Spinal cord (tissue), 10 donors: ENCODE measurements around the gene TMEM184B. TPM values are rescaled to one million over a fixed set of nuclear protein-coding genes. Genes with fewer than 3 reads are reported as not detected.
A peak's percentile ranks its signal among the peaks of the same experiment; 100 is the strongest.
"Not testable (repeated sequence)": the region's sequence is repeated elsewhere in the genome, so short reads cannot be mapped to it uniquely, and the experiment has no call there.

Experiments
- DNase-seq, 6 donors: peaks; one replicate each; pipeline versions ENCODE4 v3.0.0 to v3.0.0-alpha.2; 2013 to 2015; ENCODE audit warnings: low spot score in 6 of 6, low read depth in 4 of 6
- H3K27ac ChIP-seq: one replicate; pipeline ENCODE4 v1.5.1; 2013; ENCODE audit warnings: low read depth, low read length, control low read depth
- H3K27me3 ChIP-seq: one replicate; pipeline ENCODE4 v1.6.1; 2013; ENCODE audit warnings: low read length; ENCODE audit not compliant: control insufficient read depth, insufficient read depth
- H3K36me3 ChIP-seq: one replicate; pipeline ENCODE4 v1.6.1; 2013; ENCODE audit warnings: low read length; ENCODE audit not compliant: control insufficient read depth, insufficient read depth
- H3K4me1 ChIP-seq: one replicate; pipeline ENCODE4 v1.6.1; 2013; ENCODE audit warnings: low read length; ENCODE audit not compliant: control insufficient read depth, insufficient read depth
- H3K4me3 ChIP-seq: one replicate; pipeline ENCODE4 v1.5.1; 2013; ENCODE audit warnings: low read depth, low read length, control low read depth
- H3K9me3 ChIP-seq: one replicate; pipeline ENCODE4 v1.6.1; 2013; ENCODE audit warnings: low read length; ENCODE audit not compliant: control insufficient read depth, insufficient read depth
- WGBS: methylation state at CpG from one replicate; pipeline ENCODE4 v1.1.5; 2013; ENCODE audit warnings: missing lambda C conversion rate; ENCODE audit not compliant: insufficient coverage; 5-methylcytosine and 5-hydroxymethylcytosine counted together
- polyA plus RNA-seq, 2 donors: library from polyadenylated mRNA; unstranded; fragments of 120-200 nt; gene quantifications; one replicate each; pipeline ENCODE4 v1.2.1, GENCODE V29; 2013; ENCODE audit not compliant: insufficient read length in 2 of 2
- total RNA-seq, 2 donors: library from RNA; depleted of rRNA in 1 of 2; stranded (reverse); fragments of 120-200 nt in 1 of 2; fragments of >200 nt in 1 of 2; gene quantifications; one replicate each; pipeline versions ENCODE4 v1.2.3 to v1.2.4, GENCODE V29; 2013 to 2014
- donor health status: healthy.

The TMEM184B gene
- total and polyA plus RNA-seq, 4 donors, result 15.6 to 85.6 (median 41.5) TPM

- no peaks in the 10 kb centered on the region for H3K27me3 ChIP-seq
- H3K4me3 ChIP-seq, result no peak overlapping the region
- peaks cover 8% of the 10 kb centered on the region for H3K4me1 ChIP-seq
- DNase-seq, result no peak
- no peaks in the 10 kb centered on the region for H3K36me3 ChIP-seq
- WGBS, result 89% methylated on average over 2 of the region's 3 CpGs
- no peak overlapping the region for H3K27ac ChIP-seq
- no peaks in the 10 kb centered on the region for H3K9me3 ChIP-seq
These were observed 83.7 kb downstream of the TMEM184B start for GRCh38 chr22:38189104-38189503.

GRCh38 chr22:38187413-38188212 lies 85.2 kb downstream of the TMEM184B start:
- H3K27me3 ChIP-seq, result no peaks in the 10 kb centered on the region
- H3K36me3 ChIP-seq, result no peaks in the 10 kb centered on the region
- no peak overlapping the region for H3K4me3 ChIP-seq
- H3K27ac ChIP-seq, result no peak overlapping the region
- H3K4me1 ChIP-seq, result peaks cover 6% of the 10 kb centered on the region
- 57% methylated on average over 3 of the region's 10 CpGs for WGBS
- H3K9me3 ChIP-seq, result no peaks in the 10 kb centered on the region
- peak in 1 of 6 donors; percentile 57 for DNase-seq

GRCh38 chr22:38186429-38186828 lies 86.4 kb downstream of the TMEM184B start:
- peaks cover 10% of the 10 kb centered on the region for H3K4me1 ChIP-seq
- 57% methylated on average over 5 of the region's 5 CpGs for WGBS
- no peak for DNase-seq
- no peaks in the 10 kb centered on the region for H3K27me3 ChIP-seq
- H3K36me3 ChIP-seq, result no peaks in the 10 kb centered on the region
- no peaks in the 10 kb centered on the region for H3K9me3 ChIP-seq
- no peak overlapping the region for H3K27ac ChIP-seq
- H3K4me3 ChIP-seq, result no peak overlapping the region

DNA sequence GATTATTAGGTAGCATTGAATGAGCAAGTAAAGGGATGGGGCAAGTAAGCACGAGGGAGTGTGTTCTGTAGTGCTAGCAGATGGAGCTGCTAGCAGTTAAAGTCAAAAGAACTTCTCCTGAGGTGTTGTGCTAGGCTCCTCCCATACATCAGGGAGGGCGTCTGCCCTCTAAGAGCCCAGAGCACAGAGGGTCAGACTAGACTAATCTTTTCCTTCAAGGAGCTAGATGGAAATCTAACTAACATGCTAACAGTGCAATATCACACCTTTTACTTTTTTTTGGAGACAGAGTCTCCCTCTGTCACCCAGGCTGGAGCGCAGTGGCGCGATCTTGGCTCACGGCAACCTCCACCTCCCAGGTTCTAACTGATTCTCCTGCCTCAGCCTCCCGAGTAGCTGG lies 88.0 kb downstream of the TMEM184B start:
- no peaks in the 10 kb centered on the region for H3K36me3 ChIP-seq
- H3K27me3 ChIP-seq, result no peaks in the 10 kb centered on the region
- no peak for DNase-seq
- no peaks in the 10 kb centered on the region for H3K9me3 ChIP-seq
- 81% methylated on average over 6 of the region's 7 CpGs for WGBS
- H3K4me1 ChIP-seq, result peaks cover 14% of the 10 kb centered on the region
- no peak overlapping the region for H3K4me3 ChIP-seq
- H3K27ac ChIP-seq, result no peak overlapping the region

GRCh38 chr22:38181453-38182200 lies 91.2 kb downstream of the TMEM184B start, which contains the start of gene PLA2G6:
Gene PLA2G6, minus strand, starts transcription at chr22:38181830. Its CDS starts 12,404 bp downstream, at chr22:38169426.
- WGBS, result under 1% methylated on average over 46 of the region's 48 CpGs
- peaks cover 24% of the 10 kb centered on the region for H3K4me1 ChIP-seq
- peaks cover under 1% of the 10 kb centered on the region for H3K36me3 ChIP-seq
- H3K27me3 ChIP-seq, result no peaks in the 10 kb centered on the region
- H3K9me3 ChIP-seq, result no peaks in the 10 kb centered on the region
- peak; percentile 85 to 99 (median 97) for DNase-seq
- peak within 1 kb of the TSS; percentile 83 for H3K27ac ChIP-seq
- H3K4me3 ChIP-seq, result peak within 1 kb of the TSS; percentile 74

DNA sequence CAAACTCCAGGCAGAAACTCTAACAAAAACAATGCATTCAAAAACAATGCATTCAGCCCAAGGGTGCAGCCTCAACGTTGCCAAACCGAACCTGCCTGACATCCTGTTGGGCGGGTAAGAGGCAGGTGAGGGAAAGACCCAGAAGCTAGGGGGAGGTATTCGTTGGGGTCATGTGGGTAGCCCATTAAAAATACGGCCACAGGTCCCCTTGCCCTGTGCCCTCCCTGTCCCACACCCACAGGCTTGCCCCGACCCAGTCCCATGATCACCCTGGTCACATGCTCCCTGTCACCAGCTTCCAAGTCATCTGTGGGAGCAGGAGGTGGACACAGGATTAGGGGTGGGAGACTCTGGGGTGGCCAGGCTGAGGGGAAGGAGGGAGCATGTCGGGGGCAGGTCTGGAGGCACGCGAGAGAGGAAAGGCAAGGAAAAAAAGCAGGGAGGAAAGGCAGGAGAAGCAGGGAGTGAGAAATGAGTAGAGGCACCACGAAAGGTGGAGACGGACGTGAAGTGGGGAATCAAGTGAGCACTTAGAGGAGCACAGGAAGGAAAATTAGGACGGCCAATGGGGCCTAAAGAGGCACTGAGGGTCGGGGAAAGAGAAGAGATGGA lies 91.9 kb downstream of the TMEM184B start:
- Histone ChIP-seq H3K36me3 (peaks cover 4% of the 10 kb centered on the region), H3K27me3 (no peaks in the 10 kb centered on the region), H3K4me1 (peaks cover 28% of the 10 kb centered on the region), H3K27ac (peak overlapping the region; percentile 77), H3K4me3 (peak overlapping the region; percentile 74), H3K9me3 (no peaks in the 10 kb centered on the region)
- WGBS, result 19% methylated on average over 9 of the region's 14 CpGs
- DNase-seq, result no peak

- H3K27ac ChIP-seq, result peak overlapping the region; percentile 76
- H3K9me3 ChIP-seq, DNase-seq, H3K4me3 ChIP-seq, H3K27me3 ChIP-seq: not testable (repeated sequence)
- peaks cover 28% of the 10 kb centered on the region for H3K4me1 ChIP-seq
- WGBS, result no CpG with 5 or more reads among the region's 7 CpGs
- H3K36me3 ChIP-seq, result peaks cover 11% of the 10 kb centered on the region
These were observed 94.2 kb downstream of the TMEM184B start for GRCh38 chr22:38178605-38178937.

- peak in 1 of 6 donors; percentile 55 for DNase-seq
- 28% methylated on average over 6 of the region's 15 CpGs for WGBS
These were observed 94.7 kb downstream of the TMEM184B start for GRCh38 chr22:38177926-38178604.

GRCh38 chr22:38177571-38177925 lies 95.3 kb downstream of the TMEM184B start:
- WGBS, result 91% methylated on average over 6 of the region's 9 CpGs
- Histone ChIP-seq H3K27ac (peak overlapping the region; percentile 76), H3K4me1 (peaks cover 39% of the 10 kb centered on the region)

More at GRCh38 chr22:38177926-38178604, 94.7 kb downstream of the TMEM184B start:
- H3K9me3 ChIP-seq, result no peaks in the 10 kb centered on the region
- H3K27ac ChIP-seq, result peak overlapping the region; percentile 76
- no peaks in the 10 kb centered on the region for H3K27me3 ChIP-seq
- peaks cover 11% of the 10 kb centered on the region for H3K36me3 ChIP-seq
- H3K4me1 ChIP-seq, result peaks cover 33% of the 10 kb centered on the region
- no peak overlapping the region for H3K4me3 ChIP-seq

More at GRCh38 chr22:38177571-38177925, 95.3 kb downstream of the TMEM184B start:
- H3K27me3 ChIP-seq, H3K4me3 ChIP-seq, H3K9me3 ChIP-seq, DNase-seq: not testable (repeated sequence)
- H3K36me3 ChIP-seq, result peaks cover 11% of the 10 kb centered on the region
